SH-SY5Y (cell line): Measurements from ENCODE around the gene TOR1AIP1.

Source experiments
- GATA2 ChIP-seq: IDR thresholded peaks from 2 replicates; pipeline ENCODE4 v1.6.1; 2011; ENCODE audit warnings: mild to moderate bottlenecking, low read depth, low read length
- GATA3 ChIP-seq: IDR thresholded peaks from 2 replicates; pipeline ENCODE4 v1.6.1; 2011; ENCODE audit warnings: low read depth, mild to moderate bottlenecking, low read length, moderate library complexity

- TF ChIP-seq GATA2 (no peak), GATA3 (no peak)
These were observed 48.1 kb downstream of the TOR1AIP1 start for GRCh38 chr1:179929955-179930798.
